Inflammatory macrophage treated with lipopolysaccharide for 1 hour (primary cell): ENCODE measurements around the gene ST6GALNAC4.

ENCODE experiments used
- DNase-seq, 2 donors: peaks; one replicate each; pipeline ENCODE4 v3.0.0-alpha.2; 2020 to 2022

The ST6GALNAC4 gene

GRCh38 chr9:127916720-127917581 lies at the start of gene ST6GALNAC4:
TSS of gene ST6GALNAC4 (minus strand) at chr9:127917041. CDS start at chr9:127916419, 622 bp downstream.
- DNase-seq: peak; percentile 89 to 97

- no peak for DNase-seq
Measured at GRCh38 chr9:127965953-127966352, 49.1 kb upstream of the ST6GALNAC4 start.

DNA sequence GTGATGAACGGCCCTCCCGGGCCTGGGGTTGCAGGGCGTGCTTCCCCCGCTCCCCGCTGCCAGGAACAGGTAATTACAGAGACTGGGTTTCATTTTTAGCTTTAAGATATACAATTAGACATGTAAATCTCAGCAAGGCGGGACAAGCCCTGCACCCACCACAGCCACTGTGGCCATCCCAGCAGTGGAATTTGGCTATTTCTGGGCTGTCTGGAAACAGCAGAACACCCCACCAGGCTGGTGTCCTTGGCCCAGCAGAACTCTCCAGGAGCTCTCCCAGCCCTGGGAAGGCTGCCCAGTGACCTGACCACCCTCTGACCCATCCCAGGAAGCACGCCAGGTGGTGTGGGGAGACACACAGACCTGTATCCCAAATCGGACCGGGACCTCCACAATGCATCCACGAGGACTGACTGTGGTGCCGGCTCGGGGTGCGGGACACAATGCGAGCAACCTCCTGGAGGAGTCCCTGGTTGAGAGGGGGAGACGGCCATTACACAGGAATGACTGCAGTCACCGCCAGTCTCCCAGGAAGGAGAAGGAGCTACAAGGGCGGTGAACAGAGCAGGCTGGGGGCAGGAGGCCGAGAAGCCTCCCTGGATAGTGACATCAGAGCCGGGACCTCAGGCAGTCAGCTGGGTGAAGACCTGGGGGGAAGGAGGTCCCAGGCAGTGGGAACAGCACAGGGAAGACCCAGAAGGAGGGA lies 46.7 kb upstream of the ST6GALNAC4 start:
- no peak for DNase-seq

DNA sequence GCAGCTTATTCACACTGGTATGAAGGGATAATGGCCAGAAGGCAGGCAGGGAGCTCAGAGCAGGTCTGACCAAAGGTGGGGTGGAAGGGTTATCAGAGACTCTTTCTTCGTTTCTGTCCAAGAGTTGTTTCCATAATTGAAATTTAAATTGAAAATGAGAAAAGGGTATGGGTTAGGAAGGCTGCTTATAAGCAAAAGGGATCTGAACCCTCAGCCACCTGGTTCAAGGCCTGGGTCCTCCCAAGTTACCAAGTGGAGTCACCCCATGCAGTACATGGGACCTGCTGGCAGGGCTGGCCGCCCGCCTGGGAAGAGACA lies 46.2 kb upstream of the ST6GALNAC4 start:
- no peak for DNase-seq

GRCh38 chr9:127962278-127962677 lies 45.4 kb upstream of the ST6GALNAC4 start:
- DNase-seq: no peak

DNA sequence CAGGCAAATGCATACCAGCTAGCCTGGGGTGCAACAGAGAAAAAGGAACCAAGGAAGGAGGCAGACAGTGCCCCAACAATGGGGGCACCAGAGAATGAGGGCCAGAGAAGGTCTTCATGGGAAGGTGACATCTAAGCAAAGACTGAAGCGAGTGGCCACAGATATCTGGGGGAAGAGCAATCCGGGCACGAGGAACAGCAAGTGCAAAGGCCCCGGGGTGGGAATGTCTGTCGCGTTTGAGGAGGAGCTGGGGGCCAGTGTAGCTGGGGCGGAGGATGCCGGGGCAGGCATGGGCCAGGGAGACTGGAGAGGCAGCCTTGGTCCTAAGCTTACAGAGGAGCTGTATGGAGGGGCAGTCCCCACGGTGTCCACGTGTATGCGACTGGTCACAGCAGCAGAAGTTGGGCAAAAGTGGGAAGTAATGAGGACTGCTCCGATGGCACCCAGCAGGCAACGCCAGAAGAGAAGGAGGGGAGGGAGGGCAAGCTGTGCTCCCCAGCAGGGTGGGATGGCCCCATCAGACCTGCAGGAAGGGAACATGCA lies 44.8 kb upstream of the ST6GALNAC4 start:
- peak; percentile 54 to 58 for DNase-seq

- no peak for DNase-seq
Measured at GRCh38 chr9:127961155-127961490, 44.3 kb upstream of the ST6GALNAC4 start.

DNA sequence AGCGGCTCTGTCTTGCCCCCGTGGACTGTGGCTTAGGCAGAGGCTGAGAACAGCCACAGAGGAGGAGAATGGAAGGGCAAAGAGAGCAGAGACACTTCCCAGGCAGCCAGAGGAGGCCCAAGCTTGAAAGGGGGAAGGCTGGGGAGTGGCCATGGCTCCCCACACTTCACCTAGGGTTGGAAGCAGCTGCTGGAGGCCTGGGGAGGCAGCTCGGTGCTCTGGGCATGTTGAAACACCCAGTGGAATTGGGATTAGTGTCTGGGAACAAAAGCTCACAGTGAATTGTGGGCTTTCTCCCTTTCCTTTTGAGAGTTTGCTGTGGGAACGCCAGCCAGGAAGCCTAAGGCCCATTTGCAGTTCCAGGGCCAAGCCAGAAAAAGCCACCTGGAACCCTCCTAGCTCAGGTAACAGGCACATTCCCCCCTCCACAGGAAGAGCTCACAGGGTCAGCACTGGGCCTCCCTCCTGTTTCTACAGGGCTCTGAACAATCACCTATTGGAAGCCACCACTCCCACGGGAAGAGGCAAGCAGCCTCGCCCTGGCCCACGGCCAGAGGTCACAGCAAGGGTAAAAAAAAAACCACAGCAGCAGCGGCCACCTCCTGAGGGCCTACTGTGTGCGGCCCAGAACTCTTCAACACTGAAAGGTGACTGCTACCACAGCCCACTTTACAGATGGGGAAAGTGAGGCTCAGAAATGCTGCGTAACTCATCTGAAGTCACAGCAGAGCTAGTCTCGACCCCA lies 43.7 kb upstream of the ST6GALNAC4 start:
- no peak for DNase-seq

- no peak for DNase-seq
Measured at GRCh38 chr9:127959841-127960409, 43.1 kb upstream of the ST6GALNAC4 start.

DNA sequence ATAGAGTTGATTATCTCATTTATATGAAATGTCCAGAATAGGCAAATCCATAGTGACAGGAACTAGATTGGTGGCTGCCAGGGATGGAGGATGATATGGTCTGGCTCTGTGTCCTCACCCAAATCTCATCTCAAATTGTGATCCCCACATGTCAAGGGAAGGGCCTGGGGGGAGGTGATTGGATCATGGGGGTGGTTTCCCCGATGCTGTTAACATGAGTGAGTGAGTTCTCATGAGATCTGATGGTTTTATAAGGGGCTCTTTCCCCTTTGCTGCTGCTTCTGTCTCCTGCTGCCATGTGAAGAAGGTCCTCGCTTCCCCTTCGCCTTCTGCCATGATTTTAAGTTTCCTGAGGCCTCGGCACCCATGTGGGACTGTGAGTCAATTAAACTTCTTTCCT lies 42.6 kb upstream of the ST6GALNAC4 start:
- no peak for DNase-seq

GRCh38 chr9:127958728-127959127 lies 41.9 kb upstream of the ST6GALNAC4 start:
- no peak for DNase-seq

DNA sequence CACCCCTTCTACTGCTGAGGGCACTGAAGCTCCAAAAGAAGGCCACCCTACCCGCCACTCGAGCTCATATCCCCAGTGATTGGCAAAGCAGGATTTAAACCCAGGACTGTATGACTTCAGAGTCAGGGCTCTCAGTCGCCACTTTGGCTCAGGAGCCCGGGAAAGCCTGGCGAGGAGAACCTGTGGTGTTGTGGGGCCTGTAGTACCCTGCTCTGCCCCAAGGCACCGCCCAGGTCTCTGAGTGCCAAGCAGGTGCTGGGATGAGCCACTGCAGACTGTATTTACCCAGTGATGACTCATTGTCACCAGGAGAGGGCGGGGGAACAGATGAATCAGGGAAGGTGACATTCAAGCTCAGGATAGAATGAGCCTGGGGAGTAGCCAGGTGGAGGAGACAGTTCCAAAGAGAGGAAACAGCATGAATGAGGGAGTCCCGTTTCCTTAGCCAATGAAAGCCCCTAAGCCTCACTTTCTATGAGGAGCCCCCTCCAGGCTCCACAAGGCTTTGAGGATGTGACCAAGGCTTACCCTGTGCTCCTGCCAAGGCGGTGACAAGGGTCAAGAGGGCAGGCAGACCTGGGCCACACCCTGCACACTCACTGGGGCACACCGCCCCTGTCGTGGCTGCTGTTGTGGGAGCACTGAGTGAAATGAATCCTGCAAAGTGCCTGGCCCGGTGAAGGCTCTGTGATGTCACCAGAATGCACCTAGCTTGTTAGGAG lies 38.6 kb upstream of the ST6GALNAC4 start:
- no peak for DNase-seq

DNA sequence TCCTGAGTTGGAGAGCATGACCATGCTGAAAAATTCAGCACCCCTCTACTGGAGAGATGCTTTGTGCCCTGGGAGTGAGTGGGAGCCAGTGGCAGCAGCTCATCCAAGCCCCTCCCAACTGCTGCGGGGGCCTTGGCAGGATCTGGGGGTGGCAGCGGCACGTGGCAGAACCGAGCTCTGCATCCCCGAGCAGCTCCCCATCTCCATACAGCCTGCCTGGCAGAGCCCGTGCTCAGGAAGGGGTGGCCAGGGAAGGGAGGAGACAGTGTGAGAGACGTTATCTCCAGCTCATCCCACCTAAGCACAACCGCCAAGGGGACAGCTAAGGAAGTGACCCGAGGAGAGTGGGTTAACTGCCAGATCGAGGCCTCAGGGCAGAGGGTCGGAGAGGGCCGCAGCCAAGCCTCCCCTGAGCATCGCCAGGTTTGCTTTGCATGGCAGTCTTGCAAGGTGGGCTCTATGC lies 38.0 kb upstream of the ST6GALNAC4 start:
- DNase-seq: no peak

DNA sequence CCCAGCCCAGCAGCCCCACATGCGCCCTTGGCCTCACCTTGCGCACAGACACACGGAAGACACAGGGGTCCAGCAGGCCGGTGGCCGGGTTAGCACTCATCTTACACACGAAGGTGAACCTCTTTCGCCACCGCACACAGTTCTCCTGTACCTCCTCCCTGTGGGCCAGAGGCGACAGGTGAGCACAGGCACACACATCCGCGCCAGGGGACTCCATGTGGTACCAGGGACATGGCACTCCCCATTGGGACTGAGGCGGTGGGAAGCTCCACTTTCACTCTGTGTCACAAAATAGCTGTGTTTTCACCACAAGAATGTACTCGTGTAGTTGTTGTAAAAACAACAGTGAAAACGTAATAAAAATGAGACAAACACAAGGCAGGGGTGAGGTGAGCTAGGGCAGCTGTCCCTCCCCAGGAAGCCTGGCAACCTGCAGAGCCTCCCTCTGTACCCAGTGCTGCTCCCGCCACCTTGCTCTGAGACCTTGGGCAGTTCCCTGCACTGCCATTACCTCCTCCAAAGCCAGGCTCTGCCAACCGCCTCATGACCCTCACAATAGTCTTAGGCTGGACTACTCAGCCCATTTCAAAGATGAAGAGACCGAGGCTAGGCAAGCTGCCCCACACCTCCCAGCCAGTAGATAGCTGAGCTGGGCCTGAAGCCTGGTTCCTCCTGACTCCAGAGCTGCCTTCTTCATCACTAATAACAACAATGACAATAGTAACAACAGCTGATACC lies 37.1 kb upstream of the ST6GALNAC4 start:
- no peak for DNase-seq

DNA sequence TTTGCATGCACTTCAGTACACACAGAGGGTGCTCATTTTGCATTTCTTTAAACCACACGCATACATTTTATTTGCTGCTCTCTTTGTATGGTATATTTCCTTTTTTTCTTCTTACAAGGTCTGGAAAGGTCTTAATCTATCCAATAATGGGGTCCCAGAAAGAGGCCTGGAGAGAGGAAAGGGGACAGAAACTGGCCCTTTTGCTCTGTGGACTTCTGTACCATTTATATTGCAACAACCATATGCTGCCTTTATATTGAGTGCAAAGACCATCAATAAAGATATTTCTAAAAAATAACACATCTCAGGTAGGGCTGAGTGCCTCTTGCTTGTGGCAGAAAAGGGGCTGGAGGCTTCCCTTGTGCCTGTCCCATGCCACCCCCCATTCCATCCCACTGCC lies 36.3 kb upstream of the ST6GALNAC4 start:
- DNase-seq: no peak

DNA sequence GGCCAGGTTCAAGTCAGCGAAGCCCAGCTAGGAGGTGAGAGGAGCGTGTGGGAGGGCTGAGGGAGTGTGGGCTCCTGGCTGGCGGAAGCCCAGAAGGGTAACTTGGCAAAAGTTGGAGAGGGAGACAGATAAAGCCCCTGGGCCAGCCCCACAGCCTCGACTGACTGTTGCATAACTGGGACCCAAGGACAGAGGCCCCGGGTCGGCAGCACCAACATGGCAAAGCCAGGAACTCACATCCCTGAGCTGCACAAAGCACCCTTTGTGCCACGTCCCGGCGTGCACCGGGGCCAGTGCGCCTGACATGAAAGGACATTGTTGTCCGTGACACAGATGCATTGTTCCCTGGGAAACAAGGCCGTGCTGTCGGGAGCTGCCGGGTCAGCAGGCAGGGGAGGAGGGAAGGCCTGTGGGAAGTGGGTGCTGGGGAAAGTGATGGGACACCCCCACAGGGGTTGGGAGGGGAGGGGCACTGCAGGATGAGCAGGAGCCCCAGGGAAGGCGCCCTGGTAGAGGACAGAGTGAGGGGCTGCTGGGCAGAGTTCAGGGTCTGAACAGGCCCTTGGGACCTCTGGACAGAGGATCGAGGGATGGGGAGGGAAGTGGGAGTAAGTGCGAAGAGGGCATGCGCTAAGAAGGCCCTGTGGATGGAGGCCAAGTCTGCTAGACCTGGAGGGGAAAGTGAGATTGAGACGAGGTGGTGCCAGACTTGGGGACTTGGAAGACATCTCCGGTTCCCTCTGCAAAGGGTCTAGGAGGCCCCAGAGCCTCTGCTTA lies 33.9 kb upstream of the ST6GALNAC4 start:
- DNase-seq: no peak

DNA sequence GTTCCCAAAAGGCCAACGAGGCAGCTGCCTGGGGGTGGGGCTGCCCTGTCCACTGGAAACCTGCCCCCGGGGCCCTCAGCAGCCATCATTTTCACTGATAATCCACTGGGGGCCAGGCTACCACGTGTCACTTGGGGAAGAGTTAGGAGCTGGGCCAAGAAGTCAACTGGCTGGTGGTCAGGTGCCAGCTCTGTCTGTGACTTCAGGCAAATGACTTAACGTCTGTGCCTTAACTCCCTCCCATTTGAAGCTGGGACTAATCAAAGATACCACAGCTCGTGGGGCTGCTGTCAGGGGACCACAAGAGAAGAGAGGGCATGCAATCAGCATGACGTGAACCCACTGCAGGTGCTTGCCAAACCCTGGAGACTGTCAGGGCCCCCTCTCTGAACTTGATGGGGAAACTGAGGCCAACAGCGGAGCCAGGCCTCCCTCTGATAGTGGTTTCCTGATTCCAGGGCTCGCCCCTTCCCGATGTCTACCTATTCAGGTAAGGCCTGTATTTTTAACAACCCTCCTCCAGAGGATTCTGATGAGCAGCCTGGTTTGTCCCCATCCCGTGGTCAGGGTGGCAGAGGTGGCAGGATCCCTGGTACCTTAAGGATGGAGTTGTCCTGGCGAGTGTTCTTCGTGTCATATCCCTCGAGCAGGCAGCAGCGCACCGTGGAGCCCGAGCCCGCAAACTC lies 33.1 kb upstream of the ST6GALNAC4 start:
- no peak for DNase-seq

DNA sequence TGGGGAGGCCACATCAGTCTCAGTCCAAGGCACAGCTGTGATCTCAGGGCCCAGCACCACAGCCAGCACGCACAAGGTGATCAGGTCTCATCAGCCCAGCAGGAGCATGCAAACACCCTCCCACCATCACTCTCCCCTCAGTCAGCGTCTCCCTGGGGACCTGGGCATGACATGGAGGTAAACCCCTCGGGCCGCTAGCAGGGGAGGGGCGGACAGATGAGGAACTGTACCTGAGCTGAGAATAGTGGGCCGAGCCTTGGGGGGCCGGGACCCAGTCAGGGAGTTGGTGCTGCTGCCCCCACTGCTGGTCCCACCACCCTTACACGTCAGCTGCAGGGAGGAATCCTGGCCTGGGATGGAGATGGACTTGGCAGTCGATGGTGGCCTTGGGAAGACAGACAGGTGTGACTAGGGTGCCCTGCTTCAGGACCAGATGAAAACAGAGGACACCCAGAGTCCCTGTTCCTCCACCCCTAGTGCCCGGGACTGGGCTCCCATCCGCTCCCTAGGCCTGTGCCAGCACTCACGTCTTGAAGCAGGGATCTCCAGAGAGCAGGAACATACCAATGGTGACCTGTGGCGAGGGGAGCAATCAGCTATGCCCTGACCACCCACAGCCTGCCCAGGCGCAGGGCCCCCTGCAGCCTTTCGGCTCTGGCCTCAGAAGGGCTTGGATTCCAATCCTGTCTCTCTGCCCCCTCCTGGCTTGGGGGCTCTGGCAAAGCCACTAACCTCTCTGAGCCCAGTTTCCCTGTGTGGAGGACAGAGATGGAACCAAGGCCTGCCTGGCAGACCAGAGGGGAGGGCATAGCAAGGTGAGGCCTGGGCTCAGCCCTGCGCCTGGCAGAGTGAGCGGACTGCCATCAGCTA lies 31.2 kb upstream of the ST6GALNAC4 start:
- DNase-seq: no peak

GRCh38 chr9:127946728-127947127 lies 29.9 kb upstream of the ST6GALNAC4 start:
- DNase-seq: no peak
